Measurements from ENCODE around the gene ARHGAP23.
"Not testable (repeated sequence)": the region's sequence is repeated elsewhere in the genome, so short reads cannot be mapped to it uniquely, and the experiment has no call there.

ARHGAP23 gene

GRCh38 chr17:38530856-38531255, 102.6 kb downstream of the ARHGAP23 start:
- not testable (repeated sequence) for DNase-seq

- DNase-seq, result not testable (repeated sequence)
Observed at GRCh38 chr17:38531761-38532160, 103.5 kb downstream of the ARHGAP23 start.

DNA sequence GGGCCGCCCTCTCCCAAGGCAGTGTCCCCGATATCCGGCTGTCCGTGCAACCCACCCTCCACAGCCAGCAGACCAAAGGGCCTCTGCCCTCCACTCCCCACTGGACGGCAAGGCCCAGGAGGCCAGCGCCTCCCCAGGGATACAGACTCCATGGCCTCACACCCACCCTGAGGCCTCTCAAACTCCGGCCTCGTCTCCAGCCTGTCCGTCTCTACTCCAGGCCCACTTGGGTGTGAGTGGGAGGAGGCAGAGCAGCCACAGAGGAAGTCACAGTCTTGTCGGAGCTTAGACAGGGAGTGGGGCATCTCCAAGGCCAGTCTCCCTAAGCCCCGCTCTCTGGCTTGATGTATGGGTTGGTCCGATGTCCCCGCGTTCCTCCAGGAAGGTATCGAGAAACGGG, 104.2 kb downstream of the ARHGAP23 start:
- DNase-seq, result no peak

DNA sequence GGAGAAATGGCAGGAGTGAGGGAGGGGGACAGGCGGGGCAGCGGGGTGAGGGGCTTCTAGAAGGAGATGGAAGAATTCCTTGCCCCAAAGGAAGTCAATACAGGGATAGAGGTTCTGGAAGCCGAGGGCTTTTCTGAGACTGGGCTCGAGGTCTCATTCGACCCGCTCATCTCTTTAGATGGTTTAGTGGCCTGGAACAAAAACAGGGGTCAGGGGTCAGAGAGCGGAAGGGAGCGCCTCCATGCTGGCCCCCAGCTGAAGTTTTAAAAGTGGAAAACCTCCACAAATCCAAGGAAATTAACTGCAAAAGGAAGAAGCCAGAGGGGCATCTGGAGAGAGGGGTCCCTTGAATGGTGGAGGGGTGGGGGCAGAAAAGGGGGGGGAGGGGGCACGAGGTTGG, 105.0 kb downstream of the ARHGAP23 start:
- DNase-seq, result no peak

DNA sequence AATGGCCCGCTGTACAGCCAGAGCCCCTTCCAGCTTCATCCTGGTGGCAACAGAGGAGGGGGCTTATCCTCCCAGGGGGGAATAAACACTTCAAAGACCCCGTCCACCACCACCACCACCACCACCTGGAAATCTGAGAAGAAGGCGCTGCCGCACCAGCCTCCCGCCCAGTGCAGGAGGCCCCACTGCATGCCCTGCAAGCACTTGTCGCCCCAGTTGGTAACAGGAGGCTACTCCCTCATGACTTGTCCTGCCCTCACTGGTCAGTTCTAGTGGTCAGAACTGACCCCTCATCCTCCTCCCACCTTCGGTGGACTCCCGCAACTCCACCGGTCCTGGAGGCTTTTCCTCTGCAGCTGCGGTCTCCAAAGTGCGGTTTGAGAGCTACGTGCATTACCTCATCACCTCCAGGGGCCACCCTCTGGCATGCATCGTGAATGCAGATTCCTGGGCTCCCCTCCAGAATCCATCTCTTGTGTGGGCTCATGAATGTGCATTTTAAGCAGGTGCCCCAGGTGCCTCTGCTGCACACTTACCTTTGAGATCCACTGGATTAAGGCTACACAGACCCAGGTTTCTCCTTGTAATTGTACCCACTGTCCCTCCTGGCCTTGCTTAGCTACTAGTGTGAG, 105.7 kb downstream of the ARHGAP23 start:
- no peak for DNase-seq

DNA sequence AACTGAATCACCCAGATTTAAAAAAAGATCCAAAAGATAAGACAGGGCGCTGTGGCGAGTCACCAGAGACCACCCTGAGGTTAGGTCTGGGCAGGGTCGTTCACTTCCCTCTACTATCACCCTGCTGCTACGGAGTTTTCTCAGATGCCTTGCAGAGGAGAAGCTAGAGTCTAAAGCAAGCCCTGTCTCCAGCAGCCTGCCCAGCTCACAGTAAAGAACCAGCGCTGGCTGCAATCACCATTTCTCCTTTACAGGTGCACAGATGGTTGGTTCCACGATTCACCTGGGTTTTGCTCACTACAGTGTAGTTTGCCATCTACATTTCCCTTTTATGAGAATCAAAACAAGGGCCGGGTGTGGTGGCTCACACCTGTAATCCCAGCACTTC, 106.2 kb downstream of the ARHGAP23 start:
- DNase-seq, result no peak

- DNase-seq, result no peak
Observed at GRCh38 chr17:38535886-38536285, 107.6 kb downstream of the ARHGAP23 start.

GRCh38 chr17:38536661-38537060, 108.4 kb downstream of the ARHGAP23 start:
- no peak for DNase-seq

DNA sequence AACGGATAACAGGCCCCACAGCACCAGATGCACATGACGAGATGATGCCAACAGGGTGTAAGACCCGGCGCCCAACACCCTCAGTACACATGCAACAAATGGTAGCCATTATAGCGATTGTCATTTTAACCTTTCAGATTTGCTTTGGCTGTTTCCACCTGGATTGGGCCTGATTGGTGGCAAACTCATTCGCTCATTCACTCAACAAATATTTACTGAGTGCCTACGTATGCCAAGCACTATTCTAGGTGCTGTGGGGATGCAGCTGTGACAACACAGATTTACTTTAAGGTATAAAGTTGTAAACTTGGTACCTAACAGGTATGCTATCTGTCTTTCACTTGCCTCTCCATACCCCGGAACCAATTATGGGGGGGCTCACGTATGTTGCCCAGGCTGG, 110.6 kb downstream of the ARHGAP23 start:
- DNase-seq, result peak; percentile 56

- DNase-seq, result peak; percentile 80
Observed at GRCh38 chr17:38539386-38539785, 111.1 kb downstream of the ARHGAP23 start.

GRCh38 chr17:38540514-38541045, 112.3 kb downstream of the ARHGAP23 start:
- no peak for DNase-seq

- DNase-seq, result peak; percentile 39
Observed at GRCh38 chr17:38541281-38541680, 113.0 kb downstream of the ARHGAP23 start.

GRCh38 chr17:38542286-38542685, 114.0 kb downstream of the ARHGAP23 start:
- DNase-seq, result no peak

- peak; percentile 32 for DNase-seq
Observed at GRCh38 chr17:38543403-38544174, 115.3 kb downstream of the ARHGAP23 start.

DNA sequence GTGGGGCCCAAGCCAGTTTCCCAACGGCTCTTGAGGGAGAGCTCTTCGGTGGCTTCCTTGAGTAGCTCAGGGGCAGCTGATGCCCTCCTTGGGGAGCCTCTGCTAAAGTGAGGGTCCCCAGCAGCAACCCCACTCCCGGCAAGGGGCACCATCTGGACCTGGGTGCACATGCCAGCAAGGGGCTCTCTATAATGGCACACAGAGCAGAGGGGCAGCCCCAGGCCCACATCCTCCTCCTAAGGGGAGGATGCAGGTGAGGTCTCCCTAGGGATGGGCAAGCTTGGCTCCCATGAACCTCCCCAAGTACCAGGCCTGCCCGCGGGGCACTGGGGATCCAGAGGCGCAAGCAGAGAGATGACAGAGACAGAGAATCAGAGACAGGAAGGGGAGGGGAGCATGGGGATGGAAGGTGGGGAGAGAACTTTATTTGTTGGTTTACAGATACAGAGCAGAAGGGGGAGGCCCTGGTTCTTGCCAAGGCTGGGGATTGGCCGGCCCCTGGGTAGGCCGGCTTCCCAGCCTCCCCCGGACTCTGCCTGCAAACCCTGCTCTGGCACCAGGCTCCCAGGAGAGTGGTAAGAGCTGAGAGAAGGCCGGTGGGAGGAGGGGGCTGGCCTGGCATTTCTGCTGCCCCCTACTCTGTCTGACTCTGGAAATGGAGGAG, 116.0 kb downstream of the ARHGAP23 start:
- DNase-seq, result no peak

DNA sequence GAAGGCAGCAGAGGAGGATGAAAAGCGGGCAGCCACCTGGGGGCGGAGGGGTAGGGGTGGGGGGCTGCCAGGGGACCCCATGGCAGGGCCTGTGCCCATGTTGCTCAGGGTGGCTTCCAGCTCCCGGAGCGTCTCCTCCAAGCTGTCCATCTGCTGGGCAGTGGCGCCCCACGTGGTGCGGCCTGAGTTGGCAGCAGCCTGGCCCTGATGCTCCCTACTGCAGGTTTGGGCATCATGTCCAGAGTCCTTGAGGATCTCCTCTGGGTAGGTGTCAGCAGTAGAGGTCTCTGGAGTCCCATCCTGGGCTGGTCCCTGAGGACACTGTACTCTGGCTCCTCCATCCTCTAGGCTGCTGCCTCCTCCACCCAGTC, 116.6 kb downstream of the ARHGAP23 start:
- no peak for DNase-seq

- no peak for DNase-seq
Observed at GRCh38 chr17:38545531-38546225, 117.4 kb downstream of the ARHGAP23 start.

GRCh38 chr17:38546396-38546795, 118.1 kb downstream of the ARHGAP23 start:
- no peak for DNase-seq

GRCh38 chr17:38547444-38547843, 119.2 kb downstream of the ARHGAP23 start:
- no peak for DNase-seq

GRCh38 chr17:38549285-38549684, 121.0 kb downstream of the ARHGAP23 start:
- DNase-seq, result no peak

DNA sequence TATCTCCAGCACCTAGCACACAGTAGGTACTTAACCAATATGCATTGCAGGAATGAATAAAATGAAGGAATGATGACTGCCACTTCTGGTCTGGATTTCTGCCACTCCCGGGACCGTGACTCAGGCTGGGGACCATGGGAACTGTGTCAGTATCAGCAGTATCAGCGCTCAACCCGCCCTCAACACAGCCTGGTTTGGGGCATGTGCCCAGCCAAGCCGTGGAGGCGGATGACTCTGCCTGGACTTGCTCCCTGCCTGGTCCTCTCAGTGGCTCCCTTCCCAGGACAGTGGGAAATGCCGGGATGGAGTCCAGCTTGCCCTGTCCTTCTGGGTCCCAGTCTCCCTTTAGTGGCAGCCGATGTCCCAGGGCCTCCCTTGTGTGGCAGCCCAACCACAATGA, 122.4 kb downstream of the ARHGAP23 start:
- DNase-seq, result no peak

DNA sequence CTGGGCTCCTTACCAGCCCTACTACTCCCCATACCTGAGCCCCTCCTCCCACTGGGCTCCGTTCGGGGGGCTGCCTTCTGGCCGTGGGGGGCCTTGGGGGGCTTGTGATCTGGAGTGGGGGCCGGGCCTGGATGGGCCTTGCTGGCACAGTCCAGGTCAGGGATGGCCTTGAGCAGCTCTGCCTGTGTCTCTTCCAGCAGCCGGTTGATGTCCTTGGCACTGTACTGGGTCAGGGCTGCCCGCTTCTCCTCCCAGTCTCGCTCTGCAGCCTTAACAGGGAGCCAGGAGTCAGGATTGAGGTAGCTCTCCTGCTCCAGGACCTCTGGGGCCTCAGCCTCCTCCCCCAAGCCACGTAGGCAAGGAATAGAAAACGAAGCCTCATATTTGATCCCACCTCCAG, 122.9 kb downstream of the ARHGAP23 start:
- DNase-seq, result no peak

DNA sequence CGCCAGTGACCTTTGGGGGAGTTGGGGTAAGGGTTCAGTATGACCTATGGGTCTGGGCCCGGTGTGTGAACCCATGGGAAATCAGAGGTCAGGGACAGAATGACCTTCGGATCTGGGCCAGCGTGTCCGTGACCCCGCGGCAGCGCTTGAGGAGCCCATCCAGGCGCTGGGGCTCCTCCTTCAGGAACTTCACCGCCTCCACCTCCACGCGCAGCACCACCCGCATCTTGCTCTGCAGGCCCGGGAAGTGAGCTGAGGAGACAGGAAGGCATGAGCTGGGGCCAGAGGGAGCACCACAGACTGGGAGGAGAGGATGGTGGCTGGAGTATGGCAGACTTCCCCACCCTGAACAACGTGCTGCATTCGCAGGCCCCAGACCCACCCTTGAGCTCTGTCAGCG, 124.1 kb downstream of the ARHGAP23 start:
- no peak for DNase-seq
